Measurements from ENCODE around the gene CARMIL3.
"Not testable (repeated sequence)": the region's sequence is repeated elsewhere in the genome, so short reads cannot be mapped to it uniquely, and the experiment has no call there.

CARMIL3 gene

GRCh38 chr14:24040692-24041091 is 11.1 kb upstream of the CARMIL3 start:
- H3K4me1 ChIP-seq (ENCODE audit: control insufficient read depth, insufficient read depth, low read depth, low read length), result no peaks in the 10 kb centered on the region
- no peak overlapping the region for H2BK120ac ChIP-seq (ENCODE audit: low read depth, low read length)
- H3K36me3 ChIP-seq (ENCODE audit: control insufficient read depth in 1 of 2, insufficient read depth in 2 of 2, low read depth in 1 of 2, low read length in 2 of 2), result no peaks in the 10 kb centered on the region
- H3K4ac ChIP-seq (ENCODE audit: low read depth in 1 of 2, low read length in 2 of 2), result no peak overlapping the region
- H3K79me1 ChIP-seq (replicated peaks; ENCODE audit: low read length, poor library complexity, severe bottlenecking), result no peaks in the 10 kb centered on the region
- no peak overlapping the region for H3K18ac ChIP-seq (ENCODE audit: low read depth in 1 of 2, low read length in 2 of 2)
- no peak overlapping the region for H2AK5ac ChIP-seq (ENCODE audit: low read length, severe bottlenecking)
- no peak overlapping the region for H3K4me2 ChIP-seq (ENCODE audit: low read length, poor library complexity, severe bottlenecking)
- no peak overlapping the region for H3K9ac ChIP-seq (ENCODE audit: low read length)
- H2BK15ac ChIP-seq (ENCODE audit: low read depth, poor library complexity, severe bottlenecking), result no peak overlapping the region
- H3K23ac ChIP-seq (ENCODE audit: low read length in 2 of 2), result no peak overlapping the region
- H2AFZ ChIP-seq (ENCODE audit: low read depth, low read length), result no peak overlapping the region
- no peak overlapping the region for H4K91ac ChIP-seq (ENCODE audit: low read length)
- no peak overlapping the region for H2BK5ac ChIP-seq (ENCODE audit: low read depth, low read length, poor library complexity, severe bottlenecking)
- peaks cover 5 to 20% of the 10 kb centered on the region in 2 experiments for H3K27me3 ChIP-seq (ENCODE audit: control insufficient read depth in 1 of 2, insufficient read depth in 1 of 2, low read length in 2 of 2)
- no peak overlapping the region for H3K27ac ChIP-seq (ENCODE audit: low read length, poor library complexity, severe bottlenecking)
- no peaks in the 10 kb centered on the region for H3K9me3 ChIP-seq (ENCODE audit: control insufficient read depth, low read length)
- H2BK12ac ChIP-seq (ENCODE audit: low read length in 2 of 2), result no peak overlapping the region
- WGBS, result 23% methylated on average over 2 of the region's 2 CpGs
- H4K8ac ChIP-seq (ENCODE audit: low read length), result no peak overlapping the region
- no peak overlapping the region for H3K4me3 ChIP-seq (ENCODE audit: insufficient read depth in 1 of 2, low read depth in 1 of 2, low read length in 2 of 2)
- H3K14ac ChIP-seq (ENCODE audit: low read length in 2 of 2), result no peak overlapping the region
- no peak for DNase-seq

DNA sequence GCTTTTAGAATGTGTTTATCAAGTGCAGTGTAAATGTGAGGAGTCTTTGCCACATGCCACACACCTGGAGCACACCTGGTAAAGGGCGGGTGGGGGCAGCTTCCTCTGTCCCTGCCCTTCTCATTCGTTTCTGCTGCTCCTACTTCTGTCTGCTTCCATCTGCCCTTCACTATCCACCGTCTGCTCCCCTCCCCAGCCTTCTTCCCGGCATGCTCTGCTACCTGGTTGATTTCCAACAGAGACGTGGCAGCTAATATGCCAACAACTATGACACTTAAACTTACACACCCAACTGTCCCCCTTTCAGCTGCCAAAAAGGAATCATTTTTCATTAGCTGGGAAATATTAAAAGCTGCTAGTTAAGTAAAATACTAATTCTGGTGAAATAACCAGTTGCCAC is 9.1 kb upstream of the CARMIL3 start:
- Histone ChIP-seq H4K91ac (ENCODE audit: low read length) (no peak overlapping the region), H3K4ac (ENCODE audit: low read depth in 1 of 2, low read length in 2 of 2) (no peak overlapping the region), H4K8ac (ENCODE audit: low read length) (no peak overlapping the region), H2AK5ac (ENCODE audit: low read length, severe bottlenecking) (no peak overlapping the region), H3K23ac (ENCODE audit: low read length in 2 of 2) (no peak overlapping the region), H3K14ac (ENCODE audit: low read length in 2 of 2) (no peak overlapping the region), H3K9me3 (ENCODE audit: control insufficient read depth, low read length) (no peaks in the 10 kb centered on the region), H2BK12ac (ENCODE audit: low read length in 2 of 2) (no peak overlapping the region), H3K4me3 (ENCODE audit: insufficient read depth in 1 of 2, low read depth in 1 of 2, low read length in 2 of 2) (no peak overlapping the region), H3K79me1 (replicated peaks; ENCODE audit: low read length, poor library complexity, severe bottlenecking) (no peaks in the 10 kb centered on the region), H3K27me3 (ENCODE audit: control insufficient read depth in 1 of 2, insufficient read depth in 1 of 2, low read length in 2 of 2) (peaks cover 12 to 29% of the 10 kb centered on the region in 2 experiments), H3K4me2 (ENCODE audit: low read length, poor library complexity, severe bottlenecking) (no peak overlapping the region), H2AFZ (ENCODE audit: low read depth, low read length) (no peak overlapping the region), H3K4me1 (ENCODE audit: control insufficient read depth, insufficient read depth, low read depth, low read length) (no peaks in the 10 kb centered on the region), H3K36me3 (ENCODE audit: control insufficient read depth in 1 of 2, insufficient read depth in 2 of 2, low read depth in 1 of 2, low read length in 2 of 2) (no peaks in the 10 kb centered on the region), H2BK120ac (ENCODE audit: low read depth, low read length) (no peak overlapping the region), H2BK15ac (ENCODE audit: low read depth, poor library complexity, severe bottlenecking) (no peak overlapping the region), H2BK5ac (ENCODE audit: low read depth, low read length, poor library complexity, severe bottlenecking) (no peak overlapping the region), H3K18ac (ENCODE audit: low read depth in 1 of 2, low read length in 2 of 2) (no peak overlapping the region), H3K9ac (ENCODE audit: low read length) (no peak overlapping the region), H3K27ac (ENCODE audit: low read length, poor library complexity, severe bottlenecking) (no peak overlapping the region)
- 59% methylated on average over 5 of the region's 5 CpGs for WGBS
- no peak for DNase-seq

- not testable (repeated sequence) for H3K4ac ChIP-seq (ENCODE audit: low read depth in 1 of 2, low read length in 2 of 2); H3K36me3 ChIP-seq (ENCODE audit: control insufficient read depth in 1 of 2, insufficient read depth in 2 of 2, low read depth in 1 of 2, low read length in 2 of 2); H2AFZ ChIP-seq (ENCODE audit: low read depth, low read length); H2BK15ac ChIP-seq (ENCODE audit: low read depth, poor library complexity, severe bottlenecking); H2BK5ac ChIP-seq (ENCODE audit: low read depth, low read length, poor library complexity, severe bottlenecking); H4K91ac ChIP-seq (ENCODE audit: low read length); H3K18ac ChIP-seq (ENCODE audit: low read depth in 1 of 2, low read length in 2 of 2); H3K27ac ChIP-seq (ENCODE audit: low read length, poor library complexity, severe bottlenecking); DNase-seq; H3K79me1 ChIP-seq (replicated peaks; ENCODE audit: low read length, poor library complexity, severe bottlenecking); H2BK120ac ChIP-seq (ENCODE audit: low read depth, low read length); H2BK12ac ChIP-seq (ENCODE audit: low read length in 2 of 2); H3K14ac ChIP-seq (ENCODE audit: low read length in 2 of 2); H3K4me3 ChIP-seq (ENCODE audit: insufficient read depth in 1 of 2, low read depth in 1 of 2, low read length in 2 of 2); H4K8ac ChIP-seq (ENCODE audit: low read length); H2AK5ac ChIP-seq (ENCODE audit: low read length, severe bottlenecking); H3K4me2 ChIP-seq (ENCODE audit: low read length, poor library complexity, severe bottlenecking); H3K9me3 ChIP-seq (ENCODE audit: control insufficient read depth, low read length); H3K23ac ChIP-seq (ENCODE audit: low read length in 2 of 2); H3K9ac ChIP-seq (ENCODE audit: low read length)
- Histone ChIP-seq H3K4me1 (ENCODE audit: control insufficient read depth, insufficient read depth, low read depth, low read length) (peaks cover 13% of the 10 kb centered on the region), H3K27me3 (ENCODE audit: control insufficient read depth in 1 of 2, insufficient read depth in 1 of 2, low read length in 2 of 2) (peaks cover 34 to 62% of the 10 kb centered on the region in 2 experiments)
- WGBS, result 100% methylated on average over 2 of the region's 2 CpGs
Measured at GRCh38 chr14:24049002-24049401, 2.8 kb upstream of the CARMIL3 start.

DNA sequence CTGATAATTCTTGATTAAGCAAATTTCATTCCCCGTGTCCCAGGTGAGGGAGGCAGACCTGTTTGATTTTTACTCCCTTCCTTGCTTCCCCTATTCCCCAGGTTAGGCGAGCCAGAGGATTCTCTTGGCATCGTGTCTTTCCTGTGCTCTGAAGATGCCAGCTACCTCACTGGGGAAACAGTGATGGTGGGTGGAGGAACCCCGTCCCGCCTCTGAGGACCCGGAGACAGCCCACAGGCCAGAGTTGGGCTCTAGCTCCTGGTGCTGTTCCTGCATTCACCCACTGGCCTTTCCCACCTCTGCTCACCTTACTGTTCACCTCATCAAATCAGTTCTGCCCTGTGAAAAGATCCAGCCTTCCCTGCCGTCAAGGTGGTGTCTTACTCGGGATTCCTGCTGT is 1.1 kb upstream of the CARMIL3 start:
- not testable (repeated sequence) for H3K9ac ChIP-seq (ENCODE audit: low read length); DNase-seq; H4K8ac ChIP-seq (ENCODE audit: low read length); H2BK12ac ChIP-seq (ENCODE audit: low read length in 2 of 2); H3K23ac ChIP-seq (ENCODE audit: low read length in 2 of 2); H3K14ac ChIP-seq (ENCODE audit: low read length in 2 of 2); H3K4ac ChIP-seq (ENCODE audit: low read depth in 1 of 2, low read length in 2 of 2); H3K4me2 ChIP-seq (ENCODE audit: low read length, poor library complexity, severe bottlenecking); H3K9me3 ChIP-seq (ENCODE audit: control insufficient read depth, low read length); H3K18ac ChIP-seq (ENCODE audit: low read depth in 1 of 2, low read length in 2 of 2); H3K4me3 ChIP-seq (ENCODE audit: insufficient read depth in 1 of 2, low read depth in 1 of 2, low read length in 2 of 2); H3K27ac ChIP-seq (ENCODE audit: low read length, poor library complexity, severe bottlenecking); H2AK5ac ChIP-seq (ENCODE audit: low read length, severe bottlenecking); H3K36me3 ChIP-seq (ENCODE audit: control insufficient read depth in 1 of 2, insufficient read depth in 2 of 2, low read depth in 1 of 2, low read length in 2 of 2); H4K91ac ChIP-seq (ENCODE audit: low read length); H2AFZ ChIP-seq (ENCODE audit: low read depth, low read length); H2BK5ac ChIP-seq (ENCODE audit: low read depth, low read length, poor library complexity, severe bottlenecking); H3K79me1 ChIP-seq (replicated peaks; ENCODE audit: low read length, poor library complexity, severe bottlenecking); H2BK120ac ChIP-seq (ENCODE audit: low read depth, low read length)
- Histone ChIP-seq H2BK15ac (ENCODE audit: low read depth, poor library complexity, severe bottlenecking) (peak overlapping the region; percentile 15), H3K27me3 (ENCODE audit: control insufficient read depth in 1 of 2, insufficient read depth in 1 of 2, low read length in 2 of 2) (peaks cover 42 to 71% of the 10 kb centered on the region in 2 experiments), H3K4me1 (ENCODE audit: control insufficient read depth, insufficient read depth, low read depth, low read length) (peaks cover 13% of the 10 kb centered on the region)
- WGBS, result 80% methylated on average over 4 of the region's 8 CpGs

All from mesenchymal stem cell (in vitro differentiated cells and primary cell).